ENCODE data around the gene PKD1L1.

GRCh38 chr7:47887016-47887640, 61.1 kb downstream of the PKD1L1 start:
- no peak for TF ChIP-seq E2F4 (CRISPR knock-in tag; IDR thresholded peaks at IDR 0.05; ENCODE audit: borderline replicate concordance, low read depth)
- no peak for TF ChIP-seq CTCF (IDR thresholded peaks at IDR 0.05)
- no peak for TF ChIP-seq CREM (CRISPR knock-in tag; IDR thresholded peaks at IDR 0.05)
- no peak for TF ChIP-seq IRF1 (CRISPR knock-in tag; IDR thresholded peaks at IDR 0.05)
- no peak for TF ChIP-seq GRHL2 (CRISPR knock-in tag; IDR thresholded peaks at IDR 0.05; ENCODE audit: insufficient replicate concordance, severe bottlenecking)
- TF ChIP-seq NFE2L1 (CRISPR knock-in tag; IDR thresholded peaks at IDR 0.05): no peak
- TF ChIP-seq NR2C2 (CRISPR knock-in tag; IDR thresholded peaks at IDR 0.05): no peak
- TF ChIP-seq ATF6 (CRISPR knock-in tag; IDR thresholded peaks at IDR 0.05): no peak
- no peak for TF ChIP-seq ESRRA (CRISPR knock-in tag; IDR thresholded peaks at IDR 0.05; ENCODE audit: borderline replicate concordance)
- TF ChIP-seq USF2 (CRISPR knock-in tag; IDR thresholded peaks at IDR 0.05): no peak
- no peak for TF ChIP-seq SP1 (CRISPR knock-in tag; conservative IDR thresholded peaks at IDR 0.05)
- no peak for TF ChIP-seq ATF3 (CRISPR knock-in tag; conservative IDR thresholded peaks at IDR 0.05)
- TF ChIP-seq SMAD3 (CRISPR knock-in tag; IDR thresholded peaks at IDR 0.05; ENCODE audit: borderline replicate concordance): no peak
